HG03571 (cell line): ENCODE measurements around the gene SELENOS.

Experiments
- ATAC-seq: cut with Tn5 transposase; IDR thresholded peaks from one replicate; pipeline ENCODE4 v1.9.1; 2021; ENCODE audit not compliant: unreplicated experiment

SELENOS gene

GRCh38 chr15:101225658-101226057 is 51.6 kb downstream of the SELENOS start:
- ATAC-seq = no peak
